HCT116 (cell line): ENCODE measurements around the gene UBE2D2. TPM values are rescaled to one million over a fixed set of nuclear protein-coding genes. Genes with fewer than 3 reads are reported as not detected.

ENCODE experiments used
- ATAC-seq: fragments of 200-7000 bp; cut with Tn5 transposase; 2 replicates; pipeline ENCODE4 v1.9.1; 2020; ENCODE audit warnings: mild to moderate bottlenecking, moderate library complexity
- BruUV-seq: library from RNA; stranded (reverse); fragments of 400-500 nt; replicated peaks from 2 replicates; lab custom pipeline; 2021; lab: Mats Ljungman, UMichigan
- CTCF ChIA-PET: fragments of 300-600 bp; sonication (Branson Sonifier 250); formaldehyde crosslinking; loops from one replicate; lab custom pipeline; 2021; ENCODE audit warnings: antibody characterized with exemption; lab: Charles Lee
- POLR2A ChIA-PET: fragments of 300-600, 350-600 bp; sonication (Branson Sonifier 250); formaldehyde crosslinking; loops from one replicate; lab custom pipeline; 2021; ENCODE audit warnings: antibody characterized with exemption; lab: Charles Lee
- RAD21 ChIA-PET, 2 experiments: fragments of 300-600 bp; sonication (Branson Sonifier 250); formaldehyde crosslinking; loops; one replicate each; lab custom pipeline; 2023; ENCODE audit warnings: low total read pairs in 2 of 2; ENCODE audit not compliant: uncharacterized antibody in 2 of 2, unreplicated experiment in 2 of 2, low non-redundant PET in 1 of 2; lab: Charles Lee
- DNase-seq: peaks from one replicate; pipeline ENCODE4 v3.0.0-alpha.2; 2010; ENCODE audit warnings: low read depth, low spot score
- H2AFZ ChIP-seq: fragments of 200-600 bp; shearing (Covaris generic), sonication (generic); 2 replicates; pipeline ENCODE4 v1.6.1; 2017; ENCODE audit warnings: low read depth, mixed run types, mixed read lengths, antibody characterized with exemption, low read length; ENCODE audit not compliant: poor library complexity, severe bottlenecking
- H3K27ac ChIP-seq: 2 replicates; pipeline ENCODE4 v1.5.1; 2012; ENCODE audit warnings: low read depth, low read length
- H3K27me3 ChIP-seq: fragments of 200-600 bp; sonication (generic); 2 replicates; pipeline ENCODE4 v1.6.1; 2016; ENCODE audit warnings: mixed run types, low read length, mixed read lengths; ENCODE audit not compliant: insufficient read depth
- H3K36me3 ChIP-seq, 2 experiments: fragments of 200-500 bp in 1 of 2; fragments of 200-600 bp in 1 of 2; sonication (Bioruptor generic) in 1 of 2; sonication (generic) in 1 of 2; 2 replicates each; pipeline versions ENCODE4 v1.5.1 to v1.6.1; 2014 to 2016; ENCODE audit warnings: low read length in 2 of 2, inconsistent platforms in 1 of 2, mixed read lengths in 1 of 2, mixed run types in 1 of 2; ENCODE audit not compliant: insufficient read depth in 2 of 2, control insufficient read depth in 1 of 2
- H3K4me1 ChIP-seq, 2 experiments: fragments of 200-600 bp in 1 of 2; sonication (generic) in 1 of 2; 2 replicates each; pipeline versions ENCODE4 v1.5.1 to v1.6.1; 2012 to 2017; ENCODE audit warnings: low read length in 2 of 2, inconsistent platforms in 1 of 2, mild to moderate bottlenecking in 1 of 2, mixed read lengths in 1 of 2, mixed run types in 1 of 2, moderate library complexity in 1 of 2; ENCODE audit not compliant: insufficient read depth in 2 of 2, control insufficient read depth in 1 of 2
- H3K4me2 ChIP-seq: fragments of 200-600 bp; sonication (generic); 2 replicates; pipeline ENCODE4 v1.6.1; 2017; ENCODE audit warnings: mixed run types, low read length, mixed read lengths
- H3K4me3 ChIP-seq, 2 experiments: fragments of 200-600 bp in 1 of 2; sonication (generic) in 1 of 2; replicated peaks in 1 of 2; 2 replicates each; pipeline ENCODE4 v1.5.1; 2011 to 2016; ENCODE audit warnings: low read length in 2 of 2, control low read depth in 1 of 2, low read depth in 1 of 2, mild to moderate bottlenecking in 1 of 2, mixed read lengths in 1 of 2, mixed run types in 1 of 2
- H3K79me2 ChIP-seq: fragments of 200-600 bp; sonication (generic); 2 replicates; pipeline ENCODE4 v1.6.1; 2017; ENCODE audit warnings: mild to moderate bottlenecking, mixed run types, low read length, moderate library complexity, mixed read lengths; ENCODE audit not compliant: insufficient read depth
- H3K9ac ChIP-seq: fragments of 200-600 bp; sonication (generic); 2 replicates; pipeline ENCODE4 v1.6.1; 2016; ENCODE audit warnings: low read length, mixed read lengths
- H3K9me2 ChIP-seq: fragments of 200-600 bp; sonication (generic), shearing (Covaris generic); 2 replicates; pipeline ENCODE4 v1.6.1; 2017; ENCODE audit warnings: mixed run types, mild to moderate bottlenecking, moderate library complexity; ENCODE audit not compliant: insufficient read depth
- H3K9me3 ChIP-seq, 2 experiments: fragments of 200-500 bp in 1 of 2; fragments of 200-600 bp in 1 of 2; sonication (Bioruptor generic) in 1 of 2; sonication (generic) in 1 of 2; 2 replicates each; pipeline ENCODE4 v1.6.1; 2014 to 2017; ENCODE audit warnings: low read length in 2 of 2, mixed read lengths in 2 of 2, inconsistent platforms in 1 of 2, low read depth in 1 of 2, mild to moderate bottlenecking in 1 of 2, mixed run types in 1 of 2, moderate library complexity in 1 of 2; ENCODE audit not compliant: control insufficient read depth in 1 of 2, insufficient read depth in 1 of 2
- H4K20me1 ChIP-seq: fragments of 200-600 bp; sonication (generic), shearing (Covaris generic); 2 replicates; pipeline ENCODE4 v1.6.1; 2017; ENCODE audit warnings: mixed run types, mild to moderate bottlenecking, moderate library complexity; ENCODE audit not compliant: insufficient read depth
- ATF3 ChIP-seq: IDR thresholded peaks from 2 replicates; pipeline ENCODE4 v1.6.1; 2012
- JUND ChIP-seq: IDR thresholded peaks from 2 replicates; pipeline ENCODE4 v1.6.1; 2012
- POLR2AphosphoS5 ChIP-seq: IDR thresholded peaks from 2 replicates; pipeline ENCODE4 v1.6.1; 2011; ENCODE audit warnings: mild to moderate bottlenecking, low read depth, low read length, moderate library complexity
- REST ChIP-seq: IDR thresholded peaks from 2 replicates; pipeline ENCODE4 v1.6.1; 2012; ENCODE audit warnings: low read depth
- SP1 ChIP-seq: IDR thresholded peaks from 2 replicates; pipeline ENCODE4 v1.6.1; 2012; ENCODE audit warnings: low read depth
- SRF ChIP-seq: IDR thresholded peaks from 2 replicates; pipeline ENCODE4 v1.6.1; 2012; ENCODE audit warnings: low read depth
- ZFX ChIP-seq: fragments of 450-650 bp; IDR thresholded peaks from 2 replicates; pipeline ENCODE4 v1.6.1; 2017
- ZNF274 ChIP-seq: fragments of 200-500 bp; sonication (Bioruptor generic); IDR thresholded peaks from 2 replicates; pipeline ENCODE4 v1.6.1; 2014; ENCODE audit warnings: mild to moderate bottlenecking, low read depth, low read length, inconsistent platforms
- intact Hi-C: fragments of 100-400 bp; cut with micrococcal nuclease; formaldehyde crosslinking; loops from 2 replicates; pipeline ENCODE4 v1.10.0; 2022
- total RNA-seq: library from RNA; stranded (reverse); gene quantifications from one replicate; pipeline ENCODE4 v1.2.1, GENCODE V29; 2021; ENCODE audit not compliant: unreplicated experiment
- TF ChIP-seq, protein P1 (sequence below), 3 experiments: fragments of 200-600 bp in 1 of 3; sonication (generic) in 1 of 3; IDR thresholded peaks in 2 of 3; conservative IDR thresholded peaks in 1 of 3; 2 replicates each; pipeline ENCODE4 v1.5.1; 2012 to 2017; ENCODE audit warnings: low read depth in 2 of 3, low read length in 2 of 3, antibody characterized with exemption in 1 of 3, borderline replicate concordance in 1 of 3, control low read depth in 1 of 3, mild to moderate bottlenecking in 1 of 3, mixed read lengths in 1 of 3, mixed run types in 1 of 3, moderate library complexity in 1 of 3; ENCODE audit not compliant: insufficient read depth in 1 of 3

Gene UBE2D2
- total RNA-seq, 1 experiment from 2014 or later: 140 TPM

- peak overlapping the region; percentile 37 for H3K27ac ChIP-seq
- intact Hi-C loops: loop anchor here (10.0 kb wide), 1 partner anchor 209 kb away; no protein-coding TSS in a partner anchor
- H4K20me1 ChIP-seq: no peaks in the 10 kb centered on the region
- H3K9ac ChIP-seq: peak overlapping the region; percentile 11; the same call in 1 of the 2 replicates
- DNase-seq: no peak
- H3K9me3 ChIP-seq: no peaks in the 10 kb centered on the region
- ChIA-PET RAD21 (interaction anchor here (1.0 to 3.5 kb wide), 3 partner anchors 12 to 130 kb away, joined by 3 to 31 read pairs (median 4); partner anchors contain the start of gene CXXC5 (in 1 of the 2)), CTCF (interaction anchor here (0.7 to 6.5 kb wide), 14 partner anchors 9 to 139 kb away, joined by 3 to 81 read pairs (median 4); partner anchors contain the start of gene CXXC5), POLR2A (interaction anchor here (2.3 to 4.1 kb wide), 2 partner anchors 13 to 25 kb away, joined by 8 to 62 read pairs; partner anchors contain the start of gene CXXC5)
- no peak for TF ChIP-seq ZNF274
- TF ChIP-seq, protein P1, sequence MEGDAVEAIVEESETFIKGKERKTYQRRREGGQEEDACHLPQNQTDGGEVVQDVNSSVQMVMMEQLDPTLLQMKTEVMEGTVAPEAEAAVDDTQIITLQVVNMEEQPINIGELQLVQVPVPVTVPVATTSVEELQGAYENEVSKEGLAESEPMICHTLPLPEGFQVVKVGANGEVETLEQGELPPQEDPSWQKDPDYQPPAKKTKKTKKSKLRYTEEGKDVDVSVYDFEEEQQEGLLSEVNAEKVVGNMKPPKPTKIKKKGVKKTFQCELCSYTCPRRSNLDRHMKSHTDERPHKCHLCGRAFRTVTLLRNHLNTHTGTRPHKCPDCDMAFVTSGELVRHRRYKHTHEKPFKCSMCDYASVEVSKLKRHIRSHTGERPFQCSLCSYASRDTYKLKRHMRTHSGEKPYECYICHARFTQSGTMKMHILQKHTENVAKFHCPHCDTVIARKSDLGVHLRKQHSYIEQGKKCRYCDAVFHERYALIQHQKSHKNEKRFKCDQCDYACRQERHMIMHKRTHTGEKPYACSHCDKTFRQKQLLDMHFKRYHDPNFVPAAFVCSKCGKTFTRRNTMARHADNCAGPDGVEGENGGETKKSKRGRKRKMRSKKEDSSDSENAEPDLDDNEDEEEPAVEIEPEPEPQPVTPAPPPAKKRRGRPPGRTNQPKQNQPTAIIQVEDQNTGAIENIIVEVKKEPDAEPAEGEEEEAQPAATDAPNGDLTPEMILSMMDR (IDR thresholded peaks at IDR 0.05 in 2 of 3, conservative IDR thresholded peaks at IDR 0.05 in 1 of 3; ENCODE audit: borderline replicate concordance in 1 of 3, insufficient read depth in 1 of 3, low read depth in 2 of 3, low read length in 2 of 3): peak in 2 of 3 experiments; percentile 52 to 55; a peak in 4 of 6 replicates
- no peak for TF ChIP-seq SRF
- no peak for TF ChIP-seq ATF3
- TF ChIP-seq ZFX: no peak
- TF ChIP-seq POLR2AphosphoS5: peak; percentile 37; the same call in 1 of the 2 replicates
- TF ChIP-seq REST: no peak
- TF ChIP-seq SP1: no peak
- TF ChIP-seq JUND: no peak
- peak overlapping the region; percentile 82 for H3K4me2 ChIP-seq
- no peak overlapping the region for H2AFZ ChIP-seq
- no peaks in the 10 kb centered on the region for H3K36me3 ChIP-seq
- ATAC-seq: peak; percentile 7; the same call in 1 of the 2 replicates
- H3K4me3 ChIP-seq: no peak overlapping the region
- H3K27me3 ChIP-seq: no peaks in the 10 kb centered on the region
- H3K9me2 ChIP-seq: no peaks in the 10 kb centered on the region
- no TSS peak for BruUV-seq
- no peaks in the 10 kb centered on the region for H3K79me2 ChIP-seq
- peaks cover 51 to 59% of the 10 kb centered on the region in 2 experiments for H3K4me1 ChIP-seq
Observed at GRCh38 chr5:139635606-139636206, 74.6 kb downstream of the UBE2D2 start.
